GM21717 (cell line): ENCODE data around the gene KRTAP4-11.
"Not testable (repeated sequence)": the region's sequence is repeated elsewhere in the genome, so short reads cannot be mapped to it uniquely, and the experiment has no call there.

Experiments
- ATAC-seq: cut with Tn5 transposase; IDR thresholded peaks from one replicate; pipeline ENCODE4 v1.9.1; 2021; ENCODE audit warnings: mild to moderate bottlenecking, moderate library complexity; ENCODE audit not compliant: unreplicated experiment

KRTAP4-11 gene

DNA sequence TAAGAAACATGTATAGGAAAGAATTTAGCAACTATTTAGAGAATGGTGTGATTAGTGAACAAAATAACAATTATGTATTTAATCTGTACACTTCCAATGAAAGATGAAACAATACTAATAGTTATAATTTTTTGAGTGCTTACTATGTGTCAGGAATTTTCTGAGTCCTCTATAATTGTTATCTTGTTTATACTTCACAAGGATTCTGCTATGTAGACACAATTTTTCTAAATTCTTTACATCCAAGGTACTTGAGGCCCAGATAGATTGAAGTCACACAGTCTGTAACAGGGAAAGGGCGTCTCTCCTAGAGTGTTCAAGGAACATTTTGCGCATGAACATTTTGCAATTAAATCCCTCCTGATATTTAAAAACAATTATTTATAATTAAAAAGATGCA lies 6.9 kb upstream of the KRTAP4-11 start:
- no peak for ATAC-seq

DNA sequence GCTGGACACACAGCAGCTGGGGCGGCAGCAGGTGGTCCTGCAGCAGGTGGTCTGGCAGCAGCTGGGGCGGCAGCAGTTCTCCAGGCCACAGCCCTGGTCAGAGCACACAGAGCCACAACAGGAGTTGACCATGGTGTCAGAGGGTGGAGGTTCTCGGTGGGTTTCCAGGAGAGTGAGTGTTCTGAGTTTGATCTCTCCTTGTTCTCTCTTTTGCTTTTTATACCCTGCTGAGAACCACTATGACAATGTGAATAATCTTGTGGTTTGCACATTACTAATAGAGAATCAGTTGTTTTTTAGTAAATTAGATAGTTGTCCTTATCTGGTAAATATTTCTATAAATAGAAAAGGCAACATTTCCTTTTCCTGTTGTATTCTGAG lies 5.8 kb upstream of the KRTAP4-11 start, which contains the start of gene KRTAP4-12:
KRTAP4-12 (minus strand) TSS at position 192 of the 381 bp plus-strand sequence; CDS start at position 132, 60 bp downstream.
- ATAC-seq: not testable (repeated sequence)

DNA sequence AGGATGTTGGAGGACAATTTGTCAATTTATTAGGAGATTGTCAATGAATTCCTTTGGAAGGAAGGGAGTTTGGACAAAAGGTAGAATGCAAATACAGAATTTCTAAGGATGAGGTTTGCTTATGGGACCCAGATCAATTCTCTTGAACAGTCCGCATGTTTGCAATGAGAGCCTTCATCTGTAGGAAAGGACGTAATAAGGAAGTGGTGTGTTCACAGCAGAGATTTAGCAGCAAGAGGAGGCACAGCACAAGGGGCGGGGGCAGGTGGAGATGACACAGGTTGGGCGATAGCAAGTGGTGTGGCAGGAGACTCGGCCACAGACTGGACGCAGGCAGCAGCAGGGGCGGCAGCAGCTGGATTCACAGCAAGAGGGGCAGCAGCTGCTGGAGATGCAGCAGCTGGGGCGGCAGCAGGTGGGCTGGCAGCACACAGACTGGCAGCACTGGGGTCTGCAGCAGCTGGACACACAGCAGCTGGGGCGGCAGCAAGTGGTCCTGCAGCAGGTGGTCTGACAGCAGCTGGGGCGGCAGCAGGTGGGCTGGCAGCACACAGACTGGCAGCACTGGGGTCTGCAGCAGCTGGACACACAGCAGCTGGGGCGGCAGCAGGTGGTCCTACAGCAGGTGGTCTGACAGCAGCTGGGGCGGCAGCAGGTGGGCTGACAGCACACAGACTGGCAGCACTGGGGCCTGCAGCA lies 5.3 kb upstream of the KRTAP4-11 start:
- ATAC-seq: not testable (repeated sequence)

DNA sequence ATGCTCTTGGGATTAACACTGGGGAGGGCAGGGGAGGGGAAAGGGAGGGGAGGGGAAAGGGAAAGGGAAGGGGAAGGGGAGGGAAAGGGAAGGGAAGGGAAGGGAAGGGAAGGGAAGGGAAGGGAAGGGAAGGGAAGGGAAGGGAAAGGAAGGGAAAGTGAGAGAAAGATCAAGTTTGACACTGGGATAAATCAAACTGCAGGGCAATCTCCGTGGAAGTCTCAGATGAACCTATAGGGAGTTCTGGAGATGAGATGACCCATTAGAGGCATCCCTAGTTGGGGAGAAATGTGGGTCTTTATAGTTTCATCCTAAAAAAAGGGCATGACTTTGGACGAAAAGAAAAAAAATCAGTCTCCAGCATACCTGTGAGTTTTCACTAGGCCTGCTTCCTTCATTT lies 3.6 kb upstream of the KRTAP4-11 start:
- ATAC-seq: no peak

DNA sequence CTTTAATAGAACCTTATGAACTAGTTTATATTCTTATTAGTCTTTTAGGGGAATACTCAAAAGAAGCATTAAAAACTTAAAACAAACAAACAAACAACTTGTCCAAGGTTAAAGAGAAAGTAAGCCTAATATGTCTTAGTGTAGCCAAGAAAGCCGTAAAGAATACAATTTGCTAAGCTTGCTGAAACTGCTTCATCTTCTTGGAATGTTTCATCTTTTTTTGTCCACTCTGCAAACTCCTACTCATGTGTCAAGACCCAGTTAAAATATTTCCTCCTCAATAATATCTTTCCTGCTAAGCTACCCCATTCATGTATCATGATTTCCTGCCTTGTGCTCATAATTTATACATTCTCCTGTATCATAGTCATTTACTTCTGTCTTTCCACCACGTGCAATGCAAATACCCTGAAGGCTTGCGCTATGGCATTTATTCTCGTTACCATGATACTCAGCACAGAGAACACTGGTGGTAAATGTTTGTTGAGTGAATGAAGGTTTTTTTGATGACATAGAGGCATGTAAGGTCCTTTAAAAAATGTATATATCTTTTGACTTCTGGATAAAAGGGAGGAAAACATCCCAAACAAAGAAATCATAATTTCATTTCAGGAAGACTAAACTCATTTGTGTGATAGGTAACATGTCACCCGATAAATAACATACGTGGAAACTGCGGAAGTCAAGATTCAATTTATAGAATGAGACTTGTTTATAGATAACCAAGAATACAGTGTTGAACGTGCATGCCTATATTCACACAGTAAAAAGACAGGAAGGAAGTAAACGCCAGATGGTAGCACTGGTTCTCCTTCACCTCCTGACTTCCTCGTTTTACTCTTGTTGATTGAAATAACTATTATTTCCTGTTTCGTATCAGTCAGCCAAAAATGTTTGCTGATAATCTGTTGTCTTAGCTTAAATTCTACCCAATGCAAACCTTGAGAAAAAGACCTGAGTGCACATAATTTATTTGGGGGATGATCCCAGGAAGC lies 1.8 kb upstream of the KRTAP4-11 start:
- ATAC-seq: not testable (repeated sequence)

DNA sequence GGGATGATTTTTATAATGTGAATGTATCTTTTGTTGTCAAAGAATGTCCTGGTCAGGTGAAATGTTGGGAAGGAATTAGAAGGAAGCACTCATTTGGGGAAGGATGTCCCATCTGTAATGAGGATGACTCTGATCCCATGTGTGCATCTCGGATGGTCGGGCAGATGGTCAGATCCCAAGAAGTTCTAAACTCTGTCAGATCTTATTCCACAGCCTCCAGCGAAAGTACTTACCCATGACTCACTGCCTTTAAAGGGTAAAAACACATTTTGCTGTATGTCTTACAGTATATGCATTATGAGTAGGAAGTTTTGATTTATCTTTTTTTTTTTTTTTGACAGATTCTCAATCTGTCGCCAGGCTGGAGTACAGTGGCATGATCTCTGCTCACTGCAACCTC lies 548 bp upstream of the KRTAP4-11 start:
- ATAC-seq: no peak

DNA sequence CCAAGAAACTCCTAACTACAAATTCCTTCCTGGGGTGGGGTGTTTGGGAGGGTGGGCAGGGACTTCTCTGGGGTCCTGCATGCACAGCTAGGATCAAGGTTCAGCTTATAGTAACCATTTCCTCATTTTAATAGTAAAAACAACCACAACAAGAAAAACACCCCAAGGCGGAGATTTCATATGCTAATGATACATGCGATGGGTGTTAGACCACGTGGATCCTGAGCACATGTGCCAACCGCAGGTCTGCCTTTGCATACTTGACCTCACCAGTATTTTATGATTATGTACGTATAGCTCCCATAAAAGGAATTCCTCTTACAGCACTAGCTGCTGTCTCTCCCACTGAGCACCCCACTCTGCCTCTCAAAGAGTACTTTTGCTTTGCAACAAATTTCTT lies 1.9 kb downstream of the KRTAP4-11 start:
- ATAC-seq: no peak

DNA sequence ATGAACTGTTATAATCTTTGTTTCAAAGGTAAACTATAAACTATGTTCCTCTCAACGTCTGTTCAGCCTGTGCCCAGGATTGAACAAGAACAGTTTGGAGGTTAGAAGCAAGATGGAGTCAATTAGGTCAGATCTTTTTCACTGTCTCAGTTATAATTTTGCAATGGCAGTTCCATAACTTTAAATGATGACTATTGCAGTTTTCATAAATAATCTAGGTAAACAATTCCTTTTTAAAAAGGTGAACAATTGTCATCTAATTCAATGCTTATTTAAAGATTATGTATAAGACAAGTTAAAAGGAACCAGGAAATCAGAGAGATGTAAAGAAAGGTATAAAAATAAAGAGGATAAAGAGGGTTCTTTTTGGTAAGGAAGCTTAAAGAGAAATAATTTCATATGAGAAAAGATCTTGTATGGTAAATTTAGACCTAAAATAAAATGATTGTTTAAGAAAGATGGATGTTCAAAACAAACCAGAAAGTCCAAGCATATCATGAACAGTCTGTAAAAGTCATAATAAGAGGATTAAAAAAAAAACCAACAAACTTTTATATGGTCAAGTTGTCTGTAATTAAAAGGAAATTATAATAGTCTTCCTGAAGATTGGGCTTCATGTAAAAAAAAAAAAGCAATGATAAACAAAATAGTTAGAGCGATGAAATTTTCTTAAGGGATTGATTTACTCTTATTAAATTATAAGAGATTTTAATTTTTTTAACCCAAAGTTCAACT lies 6.9 kb downstream of the KRTAP4-11 start:
- no peak for ATAC-seq

DNA sequence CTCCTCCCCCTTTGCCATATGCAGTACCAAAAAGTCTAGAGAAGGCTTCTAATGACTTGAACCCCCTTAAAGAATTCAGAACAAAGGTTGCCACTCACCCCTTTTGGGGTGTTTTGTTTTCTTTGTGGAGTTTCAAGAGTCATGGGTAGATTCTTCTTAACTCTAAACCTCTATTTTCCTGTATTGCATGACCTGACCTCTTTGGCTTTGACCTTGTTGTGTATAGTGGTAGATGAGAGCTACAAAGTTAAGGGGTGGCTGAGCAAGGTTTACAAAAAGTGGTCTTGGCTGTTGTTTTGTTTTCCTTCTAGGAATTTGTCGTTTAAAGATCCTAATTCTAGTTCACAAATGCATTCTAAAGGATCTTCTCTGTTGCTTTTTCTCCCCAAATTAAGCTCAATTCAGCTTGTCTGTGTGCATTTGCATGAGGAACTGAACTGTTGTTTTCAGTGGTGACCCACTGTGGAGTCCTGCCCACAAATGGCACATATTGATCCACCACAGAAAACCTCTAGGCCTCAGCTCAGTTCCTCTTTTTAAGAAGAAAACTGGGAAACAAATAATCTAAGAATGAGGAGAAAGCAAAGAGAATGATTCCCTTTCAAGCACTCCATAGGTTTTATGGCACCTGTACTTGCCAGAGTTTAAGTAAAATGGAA lies 9.3 kb downstream of the KRTAP4-11 start:
- not testable (repeated sequence) for ATAC-seq

DNA sequence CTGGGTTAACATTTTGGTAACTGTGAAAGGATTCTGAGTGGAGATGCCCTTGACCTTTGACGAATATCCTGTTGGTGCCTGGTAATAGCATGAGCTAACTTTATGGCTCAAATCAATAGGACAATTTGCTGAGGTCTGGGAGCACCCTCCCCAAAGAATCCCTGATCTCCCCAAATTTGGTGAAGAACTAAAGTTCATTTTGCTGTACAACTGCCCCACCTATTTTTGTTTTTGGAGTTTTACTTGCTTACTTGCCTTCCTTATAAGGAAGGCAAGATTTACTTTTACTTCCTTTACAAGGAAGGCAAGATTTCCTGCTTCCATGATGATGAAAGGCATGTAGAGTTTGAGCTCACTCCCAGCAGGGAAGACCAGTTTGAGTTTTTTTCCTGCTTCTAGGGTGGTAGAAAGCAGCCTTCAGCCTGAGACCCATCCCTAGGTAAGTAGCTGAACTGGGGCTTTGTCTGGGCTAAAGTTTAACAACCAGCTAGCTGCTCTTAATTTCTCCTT lies 10.2 kb downstream of the KRTAP4-11 start:
- no peak for ATAC-seq

DNA sequence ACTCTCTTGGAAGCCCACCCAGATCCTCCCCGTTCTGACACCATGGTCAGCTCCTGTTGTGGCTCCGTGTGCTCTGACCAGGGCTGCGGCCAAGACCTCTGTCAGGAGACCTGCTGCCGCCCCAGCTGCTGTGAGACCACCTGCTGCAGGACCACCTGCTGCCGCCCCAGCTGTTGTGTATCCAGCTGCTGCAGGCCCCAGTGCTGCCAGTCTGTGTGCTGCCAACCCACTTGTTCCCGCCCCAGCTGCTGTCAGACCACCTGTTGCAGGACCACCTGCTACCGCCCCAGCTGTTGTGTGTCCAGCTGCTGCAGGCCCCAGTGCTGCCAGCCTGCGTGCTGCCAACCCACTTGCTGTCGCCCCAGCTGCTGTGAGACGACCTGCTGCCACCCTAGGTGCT lies 12.8 kb downstream of the KRTAP4-11 start, which contains the start of gene KRTAP4-9:
KRTAP4-9 (plus strand) TSS at position 43 of the 400 bp plus-strand sequence; CDS start at position 43, 0 bp downstream.
- not testable (repeated sequence) for ATAC-seq

DNA sequence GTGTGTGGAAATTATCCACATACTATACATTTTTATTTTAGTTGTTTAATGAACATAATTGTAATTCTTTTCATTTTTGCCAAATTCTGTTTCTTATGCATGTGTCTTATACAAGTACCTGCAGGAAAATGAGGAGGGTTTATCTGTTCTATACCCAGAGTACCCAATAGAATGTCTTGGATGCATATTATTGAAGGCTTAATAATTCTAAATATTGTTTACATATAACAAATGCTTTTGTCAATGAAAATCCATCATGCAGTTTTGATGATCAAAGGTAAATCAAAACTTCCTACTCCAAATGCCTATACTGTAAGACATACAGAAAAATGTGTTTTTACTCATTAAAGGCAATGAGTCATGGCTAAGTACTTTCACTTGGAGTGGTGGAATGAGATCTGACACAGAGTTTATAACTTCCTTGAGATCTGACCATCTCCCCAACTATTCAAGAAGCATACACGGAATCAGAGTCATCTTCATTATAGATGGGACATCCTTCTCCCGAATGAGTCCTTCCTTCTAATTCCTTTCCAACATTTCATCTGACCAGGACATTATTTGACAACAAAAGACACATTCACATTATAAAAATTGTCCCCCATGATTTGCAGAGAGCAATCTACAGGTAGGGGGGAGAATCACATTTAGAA lies 13.7 kb downstream of the KRTAP4-11 start:
- not testable (repeated sequence) for ATAC-seq

DNA sequence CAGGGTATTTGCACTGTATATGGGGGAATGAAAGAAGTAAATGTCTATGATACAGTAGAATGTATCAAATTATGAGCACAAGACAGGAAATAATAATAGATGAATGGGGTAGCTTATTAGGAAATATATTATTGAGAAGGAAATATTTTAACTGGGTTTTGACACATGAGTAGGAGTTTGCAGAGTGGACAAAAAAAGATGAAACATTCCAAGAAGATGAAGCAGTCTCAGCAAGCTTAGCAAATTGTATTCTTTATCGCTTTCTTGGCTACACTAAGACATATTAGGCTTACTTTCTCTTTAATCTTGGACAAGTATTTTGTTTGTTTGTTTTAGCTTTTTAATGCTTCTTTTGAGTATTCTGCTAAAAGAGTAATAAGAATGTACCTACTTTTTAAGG lies 14.3 kb downstream of the KRTAP4-11 start:
- no peak for ATAC-seq

DNA sequence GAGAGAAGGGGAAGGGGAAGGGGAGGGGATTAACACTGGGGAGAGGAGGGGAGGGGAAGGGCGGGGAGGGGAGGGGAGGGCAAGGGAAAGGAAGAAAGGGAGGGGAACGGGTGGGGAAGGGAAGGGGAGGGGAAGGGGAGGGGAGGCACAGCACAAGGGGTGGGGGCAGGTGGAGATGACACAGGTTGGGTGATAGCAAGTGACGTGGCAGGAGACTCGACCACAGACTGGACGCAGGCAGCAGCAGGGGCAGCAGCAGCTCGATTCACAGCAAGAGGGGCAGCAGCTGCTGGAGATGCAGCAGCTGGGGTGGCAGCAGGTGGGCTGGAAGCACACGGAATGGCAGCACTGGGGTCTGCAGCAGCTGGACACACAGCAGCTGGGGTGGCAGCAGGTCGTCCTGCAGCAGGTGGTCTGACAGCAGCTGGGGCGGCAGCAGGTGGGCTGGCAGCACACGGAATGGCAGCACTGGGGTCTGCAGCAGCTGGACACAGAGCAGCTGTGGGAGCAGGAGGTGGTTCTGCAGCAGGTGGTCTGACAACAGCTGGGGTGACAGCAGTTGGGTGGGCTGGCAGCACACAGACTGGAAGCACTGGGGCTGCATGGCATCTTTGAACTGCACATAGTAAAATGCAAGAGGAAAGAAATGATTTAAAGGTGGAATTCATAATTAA lies 16.4 kb downstream of the KRTAP4-11 start, which contains the start of gene KRTAP4-16:
KRTAP4-16 (minus strand) TSS at position 624 of the 674 bp plus-strand sequence; CDS start at position 624, 0 bp downstream.
- ATAC-seq: no peak

DNA sequence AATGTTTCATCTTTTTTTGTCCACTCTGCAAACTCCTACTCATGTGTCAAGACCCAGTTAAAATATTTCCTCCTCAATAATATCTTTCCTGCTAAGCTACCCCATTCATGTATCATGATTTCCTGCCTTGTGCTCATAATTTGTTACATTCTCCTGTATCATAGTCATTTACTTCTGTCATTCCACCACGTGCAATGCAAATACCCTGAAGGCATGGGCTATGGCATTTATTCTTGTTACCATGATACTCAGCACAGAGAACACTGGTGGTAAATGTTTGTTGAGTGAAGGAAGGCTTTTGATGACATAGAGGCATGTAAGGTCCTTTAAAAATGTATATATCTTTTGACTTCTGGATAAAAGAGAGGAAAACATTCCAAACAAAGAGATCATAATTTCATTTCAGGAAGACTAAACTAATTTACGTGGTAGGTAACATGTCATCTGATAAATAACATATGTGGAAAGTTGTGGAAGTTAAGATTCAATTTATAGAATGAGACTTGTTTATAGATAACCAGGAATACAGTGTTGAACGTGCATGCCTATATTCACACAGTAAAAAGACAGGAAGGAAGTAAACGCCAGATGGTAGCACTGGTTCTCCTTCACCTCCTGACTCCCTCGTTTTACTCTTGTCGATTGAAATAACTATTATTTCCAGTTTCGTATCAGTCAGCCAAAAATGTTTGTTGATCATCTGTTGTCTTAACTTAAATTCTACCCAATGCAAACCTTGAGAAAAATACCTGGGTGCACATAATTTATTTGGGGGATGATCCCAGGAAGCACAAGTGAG lies 18.3 kb downstream of the KRTAP4-11 start:
- ATAC-seq: not testable (repeated sequence)

DNA sequence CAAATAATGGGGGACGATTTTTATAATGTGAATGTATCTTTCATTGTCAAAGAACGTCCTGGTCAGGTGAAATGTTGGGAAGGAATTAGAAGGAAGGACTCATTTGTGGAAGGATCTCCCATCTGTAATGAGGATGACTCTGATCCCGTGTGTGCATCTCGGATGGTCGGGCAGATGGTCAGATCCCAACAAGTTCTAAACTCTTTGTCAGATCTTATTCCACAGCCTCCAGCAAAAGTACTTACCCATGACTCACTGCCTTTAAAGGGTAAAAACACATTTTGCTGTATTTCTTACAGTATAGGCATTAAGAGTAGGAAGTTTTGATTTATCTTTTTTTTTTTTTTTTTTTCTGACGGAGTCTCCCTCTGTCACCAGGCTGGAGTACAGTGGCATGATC lies 19.7 kb downstream of the KRTAP4-11 start:
- no peak for ATAC-seq

DNA sequence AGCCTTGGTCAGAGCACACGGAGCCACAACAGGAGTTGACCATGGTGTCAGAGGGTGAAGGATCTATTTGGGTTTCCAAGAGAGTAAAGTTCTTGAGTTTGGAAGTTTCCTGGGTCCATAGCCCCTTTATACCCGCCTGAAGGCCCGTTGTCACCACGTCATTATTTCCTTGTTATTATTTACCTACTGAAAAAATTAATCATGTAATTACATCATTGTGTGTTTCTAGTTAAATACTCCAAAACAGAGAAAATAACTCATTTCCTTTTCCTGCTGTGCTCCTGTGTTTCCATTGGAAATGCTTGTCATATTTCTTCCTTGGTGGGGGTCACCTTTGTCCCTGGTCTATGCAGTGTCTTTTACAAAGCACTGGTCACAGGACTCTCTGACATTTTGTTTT lies 20.1 kb downstream of the KRTAP4-11 start, which contains the start of gene KRTAP4-8:
KRTAP4-8 (minus strand) TSS at position 101 of the 400 bp plus-strand sequence; CDS start at position 43, 58 bp downstream.
- ATAC-seq: no peak

DNA sequence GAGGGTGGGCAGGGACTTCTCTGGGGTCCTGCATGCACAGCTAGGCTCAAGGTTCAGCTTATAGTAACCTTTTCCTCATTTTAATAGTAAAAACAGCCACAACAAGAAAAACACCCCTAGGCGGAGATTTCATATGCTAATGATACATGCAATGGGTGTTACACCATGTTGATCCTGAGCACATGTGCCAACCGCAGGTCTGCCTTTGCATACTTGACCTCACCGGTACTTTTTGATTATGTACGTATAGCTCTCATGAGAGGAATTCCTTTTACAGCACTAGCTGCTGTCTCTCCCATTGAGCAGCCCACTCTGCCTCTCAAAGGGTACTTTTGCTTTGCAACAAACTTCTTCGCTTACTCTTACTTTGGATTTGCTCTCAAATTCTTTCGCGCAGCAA lies 22.1 kb downstream of the KRTAP4-11 start:
- no peak for ATAC-seq
